GM10266 (cell line): ENCODE results near the gene JARID2.

Experiments used
- DNase-seq: peaks from one replicate; pipeline ENCODE4 v3.0.0; 2012; ENCODE audit errors: extremely low spot score
- TF ChIP-seq, protein P1 (sequence below): IDR thresholded peaks from 2 replicates; pipeline ENCODE4 v1.5.1; 2012; ENCODE audit warnings: mild to moderate bottlenecking, low read depth; ENCODE audit not compliant: control insufficient read depth, insufficient read depth; ENCODE audit errors: missing control alignments

JARID2 gene

GRCh38 chr6:15553736-15554294 is 307.9 kb downstream of the JARID2 start:
- TF ChIP-seq, protein P1, sequence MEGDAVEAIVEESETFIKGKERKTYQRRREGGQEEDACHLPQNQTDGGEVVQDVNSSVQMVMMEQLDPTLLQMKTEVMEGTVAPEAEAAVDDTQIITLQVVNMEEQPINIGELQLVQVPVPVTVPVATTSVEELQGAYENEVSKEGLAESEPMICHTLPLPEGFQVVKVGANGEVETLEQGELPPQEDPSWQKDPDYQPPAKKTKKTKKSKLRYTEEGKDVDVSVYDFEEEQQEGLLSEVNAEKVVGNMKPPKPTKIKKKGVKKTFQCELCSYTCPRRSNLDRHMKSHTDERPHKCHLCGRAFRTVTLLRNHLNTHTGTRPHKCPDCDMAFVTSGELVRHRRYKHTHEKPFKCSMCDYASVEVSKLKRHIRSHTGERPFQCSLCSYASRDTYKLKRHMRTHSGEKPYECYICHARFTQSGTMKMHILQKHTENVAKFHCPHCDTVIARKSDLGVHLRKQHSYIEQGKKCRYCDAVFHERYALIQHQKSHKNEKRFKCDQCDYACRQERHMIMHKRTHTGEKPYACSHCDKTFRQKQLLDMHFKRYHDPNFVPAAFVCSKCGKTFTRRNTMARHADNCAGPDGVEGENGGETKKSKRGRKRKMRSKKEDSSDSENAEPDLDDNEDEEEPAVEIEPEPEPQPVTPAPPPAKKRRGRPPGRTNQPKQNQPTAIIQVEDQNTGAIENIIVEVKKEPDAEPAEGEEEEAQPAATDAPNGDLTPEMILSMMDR, result no peak

DNA sequence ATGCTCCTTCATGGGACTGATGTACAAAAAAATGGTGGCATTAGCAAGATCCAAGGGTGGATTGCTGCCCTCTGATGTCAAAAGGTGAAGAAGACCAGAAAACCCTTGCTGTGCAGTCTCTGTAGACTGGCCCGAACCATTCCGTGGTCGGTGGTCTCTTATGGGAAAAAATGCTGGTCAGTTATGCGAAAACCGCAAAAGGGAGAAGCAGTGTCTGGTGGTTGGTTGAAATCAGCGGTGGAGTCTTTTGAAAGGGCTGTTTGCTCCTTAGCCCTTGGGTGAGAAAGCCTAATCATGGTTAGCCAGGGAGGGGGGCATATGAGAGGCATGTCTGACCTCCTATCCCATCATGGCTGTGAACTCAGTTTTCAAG is 308.8 kb downstream of the JARID2 start:
- TF ChIP-seq, protein P1, result no peak
- no peak for DNase-seq

More at GRCh38 chr6:15553736-15554294, 307.9 kb downstream of the JARID2 start:
- no peak for DNase-seq

DNA sequence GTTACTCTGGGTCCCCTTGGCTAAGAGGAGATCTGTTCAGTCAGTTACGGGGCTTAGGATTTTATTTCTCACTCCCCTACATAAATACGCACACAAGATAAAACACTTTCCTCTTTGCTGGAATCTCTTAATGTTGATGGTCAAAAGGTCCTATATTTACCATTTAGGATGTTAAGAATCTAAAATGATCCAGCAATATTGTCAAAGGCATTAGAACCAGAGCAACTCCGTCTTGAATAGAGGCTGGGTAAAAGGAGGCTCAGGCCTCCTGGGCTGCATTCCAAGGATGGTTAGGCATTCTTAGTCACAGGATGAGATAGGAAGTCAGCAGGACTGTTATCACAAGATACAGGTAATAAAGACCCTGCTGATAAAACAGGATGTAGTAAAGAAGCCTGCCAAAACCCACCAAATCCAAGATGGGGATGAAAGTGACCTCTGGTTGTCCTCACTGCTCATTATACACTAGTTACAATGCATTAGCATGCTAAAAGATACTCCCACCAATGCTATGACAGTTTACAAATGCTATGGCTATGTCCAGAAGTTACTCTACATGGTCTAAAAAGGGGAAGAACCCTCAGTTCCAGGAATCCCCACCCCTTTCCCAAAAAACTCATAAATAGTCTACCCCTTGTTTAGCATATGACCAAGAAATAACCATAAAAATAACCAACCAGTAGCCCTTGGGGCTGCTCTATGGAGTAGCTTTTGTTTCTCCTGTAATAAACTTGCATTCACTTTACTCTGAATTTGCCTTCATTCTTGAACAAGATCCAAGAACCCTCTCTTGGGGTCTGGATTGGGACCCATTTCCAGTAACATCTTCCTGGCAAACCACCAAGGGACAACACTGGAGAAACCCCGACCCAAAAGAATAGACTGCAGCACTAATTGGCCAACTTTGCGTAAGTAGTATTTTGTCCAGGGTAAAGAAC is 309.5 kb downstream of the JARID2 start:
- TF ChIP-seq, protein P1, result no peak
- no peak for DNase-seq

- TF ChIP-seq, protein P1, result no peak
- DNase-seq, result no peak
Measured at GRCh38 chr6:15556711-15557110, 310.8 kb downstream of the JARID2 start.

DNA sequence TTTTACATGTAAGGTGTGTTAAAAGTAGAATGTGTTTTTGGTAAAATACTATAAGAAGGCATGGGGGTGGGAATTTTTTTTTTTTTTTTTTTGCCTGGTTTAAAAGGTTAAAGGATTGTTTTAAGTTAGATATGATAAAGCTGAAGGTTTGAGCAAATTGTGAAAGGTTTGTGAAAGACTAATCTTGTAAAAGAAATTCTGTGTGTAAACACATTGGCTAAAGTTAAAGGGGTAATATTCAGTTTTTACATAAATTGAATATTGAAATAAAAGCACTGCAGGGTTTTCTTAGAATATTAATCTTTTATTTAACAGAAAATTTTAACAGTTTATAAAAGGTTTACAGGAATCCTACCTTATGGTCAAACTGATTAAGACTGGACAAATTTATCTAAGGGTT is 311.3 kb downstream of the JARID2 start:
- TF ChIP-seq, protein P1, result no peak
- DNase-seq, result no peak

DNA sequence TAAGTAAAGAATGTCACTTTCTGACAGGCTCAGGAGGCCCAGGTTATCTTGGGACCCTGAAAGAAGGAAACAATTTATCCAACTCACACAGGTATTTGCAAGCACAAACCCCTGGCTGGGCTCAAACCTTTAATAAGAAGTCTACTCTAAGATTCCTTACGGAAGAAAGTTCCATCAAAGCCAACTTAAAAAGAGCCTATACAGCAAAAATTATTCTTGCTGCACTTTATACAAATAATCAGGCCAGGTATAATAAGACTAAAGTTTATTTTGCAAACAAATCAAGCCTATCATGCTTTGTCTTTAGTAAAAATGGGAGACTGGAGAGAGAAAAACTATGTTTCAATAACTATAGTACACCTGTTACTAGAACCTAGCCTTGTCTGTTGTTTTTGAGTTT is 314.8 kb downstream of the JARID2 start:
- DNase-seq, result no peak
- TF ChIP-seq, protein P1, result no peak
